HG02938 (cell line): ENCODE results near the gene ACAP3.

Source experiments
- ATAC-seq: cut with Tn5 transposase; IDR thresholded peaks from one replicate; pipeline ENCODE4 v1.9.1; 2021; ENCODE audit warnings: mild to moderate bottlenecking, moderate library complexity; ENCODE audit not compliant: unreplicated experiment

The ACAP3 gene

GRCh38 chr1:1344655-1345361, 37.1 kb upstream of the ACAP3 start:
- no peak for ATAC-seq

- ATAC-seq: no peak
These were observed 36.2 kb upstream of the ACAP3 start for GRCh38 chr1:1343811-1344421.

- ATAC-seq: no peak
These were observed 34.9 kb upstream of the ACAP3 start for GRCh38 chr1:1342584-1343115.

GRCh38 chr1:1342061-1342562, 34.4 kb upstream of the ACAP3 start:
- ATAC-seq: no peak

GRCh38 chr1:1341549-1342021, 33.9 kb upstream of the ACAP3 start:
- no peak for ATAC-seq

- ATAC-seq: no peak
These were observed 33.2 kb upstream of the ACAP3 start for GRCh38 chr1:1340791-1341548.

- no peak for ATAC-seq
These were observed 32.5 kb upstream of the ACAP3 start for GRCh38 chr1:1340185-1340584.

- no peak for ATAC-seq
These were observed 30.5 kb upstream of the ACAP3 start for GRCh38 chr1:1338278-1338677.

GRCh38 chr1:1337793-1338147, 30.0 kb upstream of the ACAP3 start:
- ATAC-seq: no peak

GRCh38 chr1:1336931-1337792, 29.4 kb upstream of the ACAP3 start:
- ATAC-seq: no peak

GRCh38 chr1:1336446-1336845, 28.7 kb upstream of the ACAP3 start:
- no peak for ATAC-seq

GRCh38 chr1:1335792-1336248, 28.1 kb upstream of the ACAP3 start:
- no peak for ATAC-seq

- ATAC-seq: no peak
These were observed 27.6 kb upstream of the ACAP3 start for GRCh38 chr1:1335283-1335682.

GRCh38 chr1:1334835-1335234, 27.1 kb upstream of the ACAP3 start:
- no peak for ATAC-seq

GRCh38 chr1:1333551-1334241, 26.0 kb upstream of the ACAP3 start:
- ATAC-seq: no peak

GRCh38 chr1:1332774-1333480, 25.2 kb upstream of the ACAP3 start:
- no peak for ATAC-seq

GRCh38 chr1:1332031-1332755, 24.5 kb upstream of the ACAP3 start:
- no peak for ATAC-seq

GRCh38 chr1:1331068-1331965, 23.6 kb upstream of the ACAP3 start, which contains the start of gene TAS1R3:
Gene TAS1R3 (plus strand): TSS chr1:1331280. CDS start chr1:1331346, 66 bp downstream.
- ATAC-seq: no peak
